ENCODE results near the gene RAB28.

RAB28 gene

DNA sequence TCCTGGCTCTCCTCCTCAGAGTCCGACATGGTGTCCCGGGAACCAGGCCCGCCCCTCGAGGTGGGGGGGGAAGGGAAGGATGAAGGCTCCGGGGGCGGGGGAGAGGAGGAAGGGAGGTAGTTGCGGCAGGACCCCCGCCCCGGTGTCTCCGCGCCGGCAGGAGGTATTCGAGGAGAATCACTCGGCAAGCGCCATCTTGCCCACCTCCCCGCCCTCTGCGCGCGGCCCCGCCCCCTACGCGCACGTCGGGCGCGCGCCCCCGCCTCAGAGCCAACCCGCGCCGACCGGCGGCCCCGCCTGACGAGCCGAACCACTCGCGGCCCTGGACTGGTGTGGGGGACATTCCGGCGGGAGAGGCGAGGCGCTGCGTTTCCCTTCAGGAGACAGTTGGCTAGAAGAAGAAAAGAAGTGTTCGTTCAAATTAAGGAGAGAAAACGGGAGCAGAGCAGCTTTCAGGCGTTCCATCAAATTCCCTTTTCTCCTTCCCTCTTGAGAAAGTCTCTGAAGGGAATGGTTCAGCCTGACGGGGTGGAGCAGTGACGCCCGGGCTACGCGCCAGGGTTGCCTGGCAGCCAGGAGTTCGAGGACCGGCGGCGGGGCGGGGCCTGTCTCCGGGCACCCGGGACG is at the start of gene RAB28:
Gene RAB28, minus strand, starts transcription at position 219 of the 627 bp plus-strand sequence.
- no peak for TF ChIP-seq GATA3 (IDR thresholded peaks at IDR 0.05; ENCODE audit: low read depth, low read length)
- TF ChIP-seq GATA2 (IDR thresholded peaks at IDR 0.05; ENCODE audit: low read depth, low read length), result no peak

DNA sequence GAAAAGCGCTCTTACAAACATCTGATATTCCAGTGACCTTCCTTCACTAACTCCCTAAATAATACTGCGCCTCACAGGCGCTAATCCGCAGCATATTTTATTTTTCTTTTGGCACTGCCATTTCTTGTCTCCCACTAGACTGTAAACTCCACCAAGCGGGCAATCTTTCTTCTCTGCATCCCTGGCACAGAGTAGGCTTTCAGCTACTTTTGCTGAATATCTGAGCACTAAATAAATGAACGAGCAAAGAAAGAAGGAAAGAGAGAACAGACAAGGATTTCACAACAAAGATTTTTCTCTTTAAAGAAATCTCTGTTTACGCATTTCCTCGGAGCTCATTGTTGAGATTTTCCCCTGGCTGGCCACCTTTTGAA is 47.5 kb upstream of the RAB28 start:
- no peak for TF ChIP-seq GATA3 (IDR thresholded peaks at IDR 0.05; ENCODE audit: low read depth, low read length)
- no peak for TF ChIP-seq GATA2 (IDR thresholded peaks at IDR 0.05; ENCODE audit: low read depth, low read length)

- TF ChIP-seq GATA2 (IDR thresholded peaks at IDR 0.05; ENCODE audit: low read depth, low read length) (no peak), GATA3 (IDR thresholded peaks at IDR 0.05; ENCODE audit: low read depth, low read length) (no peak)
Measured at GRCh38 chr4:13530823-13531624, 46.9 kb upstream of the RAB28 start.

GRCh38 chr4:13529128-13529919 is 45.2 kb upstream of the RAB28 start:
- TF ChIP-seq GATA2 (IDR thresholded peaks at IDR 0.05; ENCODE audit: low read depth, low read length) (no peak), GATA3 (IDR thresholded peaks at IDR 0.05; ENCODE audit: low read depth, low read length) (no peak)

- TF ChIP-seq GATA2 (IDR thresholded peaks at IDR 0.05; ENCODE audit: low read depth, low read length), result no peak
- TF ChIP-seq GATA3 (IDR thresholded peaks at IDR 0.05; ENCODE audit: low read depth, low read length), result no peak
Measured at GRCh38 chr4:13528821-13529127, 44.6 kb upstream of the RAB28 start.

DNA sequence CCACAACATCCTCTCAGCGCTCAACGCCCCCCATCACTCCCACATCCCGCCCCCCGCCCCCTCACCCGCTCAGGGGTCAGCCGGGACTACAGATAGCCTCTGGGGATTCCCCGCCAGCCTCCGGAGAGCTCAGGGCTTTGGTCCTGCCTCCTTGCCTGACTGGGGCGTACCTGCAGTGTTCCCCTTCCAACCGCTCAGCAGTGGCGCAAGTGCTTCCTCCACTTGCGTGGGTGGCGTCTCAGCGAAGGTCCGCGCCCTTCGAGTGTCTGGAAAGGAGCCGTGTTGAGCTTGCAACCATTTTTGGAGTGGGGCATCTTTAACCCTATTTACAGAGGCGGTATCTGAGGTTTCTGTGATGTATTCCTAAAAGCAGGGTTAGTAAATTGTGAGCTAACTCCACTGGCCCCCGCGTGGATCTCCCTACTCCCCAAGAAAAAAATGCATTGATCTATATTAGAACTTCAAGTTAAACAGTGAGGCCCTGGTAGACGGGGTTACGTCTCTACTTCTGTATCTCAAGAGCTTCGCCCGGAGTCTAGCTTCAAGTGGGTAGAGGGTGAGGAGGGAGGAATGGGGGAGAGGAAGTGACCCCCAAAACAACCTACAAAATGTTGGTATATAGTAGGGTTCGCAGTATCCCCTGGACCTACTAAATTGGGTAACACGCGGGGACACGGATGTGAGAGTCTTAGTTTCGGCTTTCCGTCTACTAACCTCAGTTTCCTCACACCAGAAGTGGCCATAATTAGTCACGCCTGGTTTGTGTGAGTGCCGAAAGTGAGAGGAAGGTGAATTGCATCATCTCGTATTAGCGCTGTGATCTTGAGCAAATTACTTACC is 44.1 kb upstream of the RAB28 start:
- TF ChIP-seq GATA2 (IDR thresholded peaks at IDR 0.05; ENCODE audit: low read depth, low read length) (no peak), GATA3 (IDR thresholded peaks at IDR 0.05; ENCODE audit: low read depth, low read length) (no peak)

- TF ChIP-seq GATA3 (IDR thresholded peaks at IDR 0.05; ENCODE audit: low read depth, low read length) (no peak), GATA2 (IDR thresholded peaks at IDR 0.05; ENCODE audit: low read depth, low read length) (no peak)
Measured at GRCh38 chr4:13527192-13527980, 43.2 kb upstream of the RAB28 start.

GRCh38 chr4:13526658-13527057 is 42.5 kb upstream of the RAB28 start:
- TF ChIP-seq GATA3 (IDR thresholded peaks at IDR 0.05; ENCODE audit: low read depth, low read length) (no peak), GATA2 (IDR thresholded peaks at IDR 0.05; ENCODE audit: low read depth, low read length) (no peak)

DNA sequence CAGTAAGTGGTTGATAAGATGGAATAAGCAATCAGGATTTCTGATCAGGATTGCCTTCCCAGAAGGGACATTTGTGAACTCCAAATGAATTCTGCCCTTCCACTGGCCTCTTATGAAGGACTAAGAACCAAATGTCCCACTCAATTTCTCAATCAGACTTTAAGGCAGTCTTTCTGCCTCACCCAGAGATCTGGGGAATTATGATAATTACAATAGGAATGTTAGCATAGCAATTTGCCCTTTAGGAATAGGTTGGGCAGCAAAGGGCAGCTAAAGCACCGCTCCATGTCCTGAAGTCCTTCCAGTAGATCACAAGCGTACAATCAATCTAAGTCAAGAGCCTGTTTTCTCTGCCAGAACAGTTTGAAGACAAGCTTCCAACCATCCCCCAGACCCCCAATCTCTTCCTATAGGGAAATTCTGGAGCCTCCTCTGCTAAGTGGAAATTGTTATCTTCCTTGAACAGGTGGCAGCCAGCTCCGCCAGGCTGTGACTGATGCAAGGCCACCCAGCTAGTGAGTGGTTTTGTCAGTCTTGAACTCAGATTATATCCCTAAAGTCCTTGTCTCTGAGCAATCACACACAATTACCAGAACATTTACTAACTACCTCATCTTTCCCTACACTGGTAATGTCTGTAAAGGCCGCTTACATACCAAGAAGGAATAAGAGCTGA is 41.6 kb upstream of the RAB28 start:
- TF ChIP-seq GATA2 (IDR thresholded peaks at IDR 0.05; ENCODE audit: low read depth, low read length), result no peak

GRCh38 chr4:13524504-13525243 is 40.5 kb upstream of the RAB28 start:
- TF ChIP-seq GATA2 (IDR thresholded peaks at IDR 0.05; ENCODE audit: low read depth, low read length) (no peak), GATA3 (IDR thresholded peaks at IDR 0.05; ENCODE audit: low read depth, low read length) (no peak)

- no peak for TF ChIP-seq GATA3 (IDR thresholded peaks at IDR 0.05; ENCODE audit: low read depth, low read length)
- TF ChIP-seq GATA2 (IDR thresholded peaks at IDR 0.05; ENCODE audit: low read depth, low read length), result no peak
Measured at GRCh38 chr4:13523591-13524503, 39.7 kb upstream of the RAB28 start.
